ENCODE data around the gene PLEKHA7.
"Not testable (repeated sequence)": the region's sequence is repeated elsewhere in the genome, so short reads cannot be mapped to it uniquely, and the experiment has no call there.

Gene PLEKHA7

DNA sequence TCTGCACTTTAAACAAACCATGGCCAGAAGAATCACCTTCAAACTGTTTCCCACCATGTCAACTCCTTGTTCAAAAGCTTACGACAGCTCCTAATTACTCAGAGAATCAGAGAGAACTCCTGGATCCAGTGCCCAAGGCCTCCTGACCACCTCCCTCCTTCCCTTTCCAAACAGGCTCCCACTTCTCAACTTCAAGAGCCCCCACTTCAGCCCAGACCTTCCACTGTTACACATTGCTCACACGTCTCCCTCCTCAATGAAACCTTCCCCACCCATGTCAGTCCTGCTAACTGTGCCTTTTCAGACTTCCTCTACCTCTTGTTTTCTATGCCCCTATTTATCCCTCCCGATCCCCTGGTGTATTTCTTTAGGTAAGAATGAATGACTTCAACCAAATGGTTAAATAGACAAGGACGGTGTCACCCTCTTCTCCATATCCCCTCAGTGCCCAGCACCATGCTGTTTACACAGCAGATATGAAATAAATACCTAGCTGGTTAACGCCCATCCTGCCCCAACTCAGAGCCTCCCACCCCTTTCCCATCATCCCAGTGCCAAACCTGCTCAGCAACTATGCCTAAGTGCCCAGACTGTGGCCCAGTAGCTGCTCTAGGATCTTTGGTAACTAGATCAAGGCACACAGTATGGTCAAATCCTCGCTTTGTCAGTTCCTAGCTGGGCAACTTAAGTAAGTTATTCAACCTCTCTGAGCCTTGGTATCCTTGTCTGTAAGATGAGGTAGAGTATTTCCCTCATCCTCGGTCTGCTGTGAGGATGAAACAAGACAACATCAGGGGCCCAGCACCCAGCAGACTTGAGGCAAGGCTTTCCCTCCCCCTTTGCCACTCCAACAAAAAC is 36.8 kb downstream of the PLEKHA7 start:
- DNase-seq, result no peak

DNA sequence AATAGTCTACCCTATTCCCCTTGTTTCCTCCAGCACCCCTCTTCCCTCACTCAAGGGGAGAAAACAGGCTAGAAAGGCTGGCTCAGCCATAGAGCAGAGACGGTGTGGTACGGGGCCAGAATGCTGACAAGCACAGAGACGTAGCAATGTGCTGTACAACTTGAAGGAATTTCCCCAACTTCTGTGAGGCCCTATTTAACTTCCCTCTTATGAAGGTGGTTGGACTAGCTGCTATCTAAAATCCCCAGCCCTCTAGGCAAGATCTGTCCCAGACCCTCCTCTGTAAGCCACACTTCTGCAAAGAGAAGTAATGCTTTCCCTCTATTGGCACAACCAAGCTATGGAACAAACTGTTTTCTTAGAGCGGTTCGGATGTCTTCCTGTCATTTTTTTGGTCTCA is 37.8 kb downstream of the PLEKHA7 start:
- DNase-seq, result no peak

DNA sequence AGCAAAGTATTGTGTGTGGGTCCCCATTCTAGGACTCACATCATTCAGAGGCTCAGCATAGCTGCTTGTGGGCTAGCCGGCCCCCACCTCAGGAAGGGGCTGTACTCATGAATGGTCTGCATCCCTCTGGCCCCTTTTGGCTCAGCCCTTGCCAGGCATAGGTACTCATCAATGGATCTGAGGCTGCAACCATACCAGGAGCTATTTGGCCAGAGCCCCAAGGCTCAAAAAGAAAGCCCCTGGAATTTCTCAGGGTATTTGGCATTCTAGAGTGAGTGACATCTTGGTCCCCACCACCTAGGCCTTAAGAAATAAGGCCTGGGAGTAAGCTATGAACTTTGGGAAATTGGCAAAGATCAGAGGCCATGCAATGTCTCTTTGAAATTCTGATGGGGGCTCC is 38.3 kb downstream of the PLEKHA7 start:
- no peak for DNase-seq

DNA sequence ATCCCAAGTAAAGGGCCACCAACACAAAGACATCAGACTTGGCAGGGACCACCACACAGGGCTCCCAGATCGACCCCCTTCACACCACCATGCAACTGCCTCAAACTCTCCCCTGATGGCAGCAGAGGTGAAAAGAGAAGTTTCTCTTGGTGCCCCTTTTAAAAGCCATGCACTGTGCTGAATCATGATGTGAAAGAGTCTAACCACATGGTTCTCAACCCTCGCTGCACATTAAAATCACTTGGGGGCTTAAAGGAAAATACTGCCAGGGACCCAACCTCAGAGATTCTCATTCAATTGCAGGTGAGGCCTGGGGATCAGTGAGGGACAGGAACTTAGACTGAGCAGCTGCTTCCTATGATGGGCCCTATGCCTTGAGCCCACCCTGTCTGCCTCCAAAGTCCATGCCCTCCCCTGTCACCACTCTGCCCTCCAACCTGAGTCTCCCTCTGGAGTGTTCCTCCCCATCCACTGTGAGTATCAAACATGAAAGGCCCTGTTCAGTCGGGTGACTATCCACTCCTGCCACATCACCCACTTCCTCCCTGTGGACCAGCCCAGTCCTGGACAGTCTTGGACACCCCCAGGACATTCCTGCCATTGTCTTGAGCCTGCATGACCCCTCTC is 40.8 kb downstream of the PLEKHA7 start:
- no peak for DNase-seq

DNA sequence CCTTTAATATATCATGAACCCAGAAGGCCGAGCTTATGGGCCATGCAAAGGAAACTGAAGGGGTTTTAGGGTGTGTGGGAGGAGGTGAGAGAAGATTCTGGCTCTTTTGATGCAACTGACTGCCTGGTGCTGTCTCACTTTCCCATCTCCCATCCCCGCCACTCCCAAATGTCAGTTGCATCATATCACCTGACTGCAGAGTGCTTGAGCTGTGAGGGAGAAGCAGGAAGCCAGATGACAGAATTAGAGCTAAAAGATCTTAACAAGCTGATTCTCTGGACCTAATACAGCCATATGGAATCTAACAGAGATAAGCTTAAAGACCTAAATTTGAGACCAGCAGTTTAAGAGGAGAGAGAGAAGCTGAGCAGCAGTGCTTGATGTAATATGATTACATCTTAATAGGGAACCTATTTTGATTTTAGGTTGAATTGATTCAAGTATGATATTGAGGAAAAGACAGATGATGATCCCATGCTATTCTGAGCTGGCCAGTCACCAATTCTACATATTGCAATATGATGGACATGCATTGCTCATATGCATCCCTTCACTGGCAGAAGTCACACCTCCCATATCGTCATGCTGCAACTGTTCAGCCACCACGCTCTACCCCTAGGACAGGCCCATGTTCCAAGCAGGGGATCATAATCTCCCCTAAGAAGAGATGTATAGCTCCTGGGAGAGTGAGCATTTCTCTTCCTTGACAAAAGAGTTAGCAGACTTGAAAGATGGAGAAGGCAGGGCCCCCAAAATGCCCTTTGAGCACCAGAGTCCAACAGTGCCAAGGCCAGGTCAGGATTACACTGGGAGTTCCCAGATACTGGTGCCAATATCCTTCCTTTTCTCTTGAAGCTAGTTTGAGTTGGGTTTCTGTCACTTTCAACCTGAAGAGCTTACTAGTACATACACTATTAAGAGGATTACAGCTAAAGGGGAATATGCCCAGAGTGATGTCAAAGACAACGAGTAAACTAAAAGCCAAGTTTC is 44.9 kb downstream of the PLEKHA7 start:
- no peak for DNase-seq

DNA sequence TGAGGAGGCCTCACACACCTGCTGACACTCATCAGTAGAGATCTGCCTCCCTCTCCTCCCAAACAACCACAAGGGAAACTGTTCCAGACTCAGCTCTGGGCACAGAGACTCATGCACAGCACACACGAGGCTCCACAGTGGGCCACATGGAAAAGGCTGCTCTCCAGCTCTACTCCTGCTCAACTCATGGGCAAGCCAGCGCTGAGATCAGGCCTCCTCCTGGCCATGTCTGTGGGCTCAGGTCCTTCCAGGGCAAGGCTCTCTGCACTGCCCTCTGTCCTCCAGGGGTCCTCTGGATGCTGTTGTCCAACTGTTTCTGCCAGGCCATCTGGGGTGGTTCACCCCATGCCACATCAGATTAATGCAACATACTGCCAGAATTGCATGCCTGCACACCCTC is 46.0 kb downstream of the PLEKHA7 start:
- no peak for DNase-seq

DNA sequence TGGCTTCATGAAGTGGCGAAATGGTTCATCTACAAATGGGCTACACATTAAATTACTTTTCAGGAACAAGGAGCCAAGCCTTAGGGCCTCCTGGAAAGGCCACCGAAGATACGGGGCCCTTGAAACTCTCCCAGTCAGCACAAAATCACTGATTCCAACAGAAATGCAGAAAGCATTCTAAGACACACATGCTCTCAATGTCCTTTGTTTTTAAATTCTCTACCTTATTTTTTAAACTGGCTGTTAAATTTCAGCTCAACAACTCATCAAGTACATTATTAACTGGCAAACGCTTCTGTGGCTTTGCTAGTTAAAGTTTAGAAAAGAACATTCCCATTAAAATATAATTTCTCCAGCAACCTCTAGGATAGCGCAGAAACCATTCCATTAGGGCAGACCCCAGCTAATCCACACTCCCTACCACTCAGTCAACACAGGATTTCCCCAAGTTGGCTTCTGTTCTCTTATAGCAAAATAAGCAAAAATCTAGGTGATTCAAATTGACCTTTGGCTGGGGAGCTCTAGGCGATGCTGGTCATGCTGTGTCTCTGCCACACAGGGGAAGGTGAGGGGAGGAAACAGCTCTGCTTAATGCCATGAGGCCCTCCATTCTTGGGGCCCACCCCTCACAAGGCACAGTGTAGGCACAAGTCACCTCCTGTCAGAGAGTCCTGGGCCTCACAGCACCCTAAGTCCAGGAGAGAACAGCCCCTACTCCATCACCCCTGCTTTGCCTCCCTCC is 47.1 kb downstream of the PLEKHA7 start:
- DNase-seq, result no peak

DNA sequence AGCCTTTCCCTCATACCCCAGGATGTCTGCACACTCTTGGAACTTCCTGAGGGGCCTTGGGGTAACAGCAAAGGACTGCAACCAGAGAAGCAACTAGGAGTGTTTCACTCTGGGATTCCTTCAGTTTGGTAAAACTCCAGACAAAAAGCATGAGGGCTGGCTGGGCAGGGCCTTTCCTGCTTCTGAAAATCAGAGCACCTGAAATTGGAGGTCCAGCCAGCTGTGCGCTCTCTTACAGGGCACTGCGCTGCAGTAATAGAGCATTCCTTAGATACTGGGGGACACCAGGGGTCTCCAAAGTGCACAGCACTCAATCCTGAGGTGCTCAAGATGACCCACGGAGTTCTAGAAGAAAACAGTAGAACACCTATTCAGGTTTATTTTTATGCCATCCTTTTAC is 49.7 kb downstream of the PLEKHA7 start:
- DNase-seq, result no peak

DNA sequence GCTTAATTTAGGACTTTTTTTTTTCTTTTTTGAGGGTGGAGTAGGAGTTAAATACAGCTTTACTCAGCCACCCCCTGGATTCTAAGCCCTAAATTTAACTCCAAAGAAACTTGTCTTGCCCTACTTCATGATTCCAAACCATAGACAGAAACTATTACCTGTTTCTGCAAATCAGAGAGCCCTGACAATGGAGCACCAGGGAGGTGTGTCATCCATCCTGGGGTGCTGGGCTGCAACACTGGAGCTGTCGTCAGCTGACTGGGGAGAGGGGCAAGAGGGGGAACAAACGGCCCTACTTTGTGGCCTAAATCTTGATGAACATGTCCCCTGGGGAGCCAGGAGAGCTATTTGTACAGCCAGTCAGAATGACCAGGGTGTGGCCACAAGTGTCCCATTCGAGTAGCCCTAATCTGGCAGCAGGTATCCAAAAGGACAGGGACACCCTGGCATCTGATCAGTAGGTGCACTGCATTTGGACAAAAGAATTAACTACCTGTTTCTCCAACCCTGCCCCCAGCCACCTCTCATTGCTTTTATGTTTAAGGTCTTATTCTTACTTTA is 50.8 kb downstream of the PLEKHA7 start:
- no peak for DNase-seq

DNA sequence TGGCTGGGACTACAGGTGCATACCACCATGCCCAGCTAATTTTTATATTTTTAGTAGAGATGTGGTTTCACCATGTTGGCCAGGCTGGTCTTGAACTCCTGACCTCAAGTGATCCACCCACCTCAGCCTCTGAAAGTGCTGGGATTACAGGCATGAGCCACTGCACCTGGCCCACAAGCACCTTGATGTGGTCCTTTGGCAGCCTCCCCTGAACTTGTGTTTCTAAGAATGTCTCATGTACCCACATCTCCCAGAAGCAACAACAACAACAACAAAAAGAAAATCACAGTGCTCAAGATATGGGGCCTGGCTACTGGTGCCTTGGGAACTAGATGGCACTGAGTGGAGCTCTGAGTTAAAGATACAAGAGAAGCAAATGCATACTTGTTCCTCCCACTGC is 51.6 kb downstream of the PLEKHA7 start:
- not testable (repeated sequence) for DNase-seq

DNA sequence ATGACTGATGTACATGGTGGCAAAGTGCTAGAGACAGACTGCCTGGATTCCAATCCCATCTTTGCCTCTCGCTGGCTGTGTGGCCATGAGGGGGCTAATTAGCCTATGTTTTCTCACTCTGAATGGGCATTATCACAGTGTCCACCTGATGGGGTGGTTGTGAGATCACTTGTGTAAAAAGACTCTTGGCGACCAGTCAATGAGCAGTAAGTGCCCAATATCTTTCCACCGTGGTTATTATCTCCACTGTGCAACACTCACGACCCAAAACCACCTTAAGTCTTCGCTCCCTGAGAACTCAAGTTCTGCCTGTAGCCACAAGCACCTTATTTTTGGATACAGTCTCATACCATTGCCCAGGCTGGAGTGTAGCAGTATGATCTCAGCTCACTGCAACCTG is 52.1 kb downstream of the PLEKHA7 start:
- no peak for DNase-seq

DNA sequence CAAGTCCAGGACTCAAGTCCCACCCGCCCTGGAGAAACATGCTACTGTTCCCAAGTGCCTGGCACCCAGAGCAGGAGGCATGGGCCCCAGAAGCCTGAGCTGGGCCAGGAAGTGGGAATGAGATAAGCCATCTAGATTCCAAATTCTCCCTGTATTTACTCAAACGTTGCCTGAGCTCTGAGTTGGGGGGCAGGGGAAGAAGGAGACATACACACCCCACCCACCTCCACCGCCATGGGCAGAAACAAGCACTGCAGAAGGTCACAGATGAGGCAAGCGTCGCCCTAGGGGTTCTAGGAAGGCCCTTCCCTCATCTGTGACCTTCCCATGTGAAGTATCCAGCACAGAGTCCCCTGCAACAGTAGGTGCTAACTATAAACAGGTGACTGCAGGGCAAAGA is 54.0 kb downstream of the PLEKHA7 start:
- no peak for DNase-seq

DNA sequence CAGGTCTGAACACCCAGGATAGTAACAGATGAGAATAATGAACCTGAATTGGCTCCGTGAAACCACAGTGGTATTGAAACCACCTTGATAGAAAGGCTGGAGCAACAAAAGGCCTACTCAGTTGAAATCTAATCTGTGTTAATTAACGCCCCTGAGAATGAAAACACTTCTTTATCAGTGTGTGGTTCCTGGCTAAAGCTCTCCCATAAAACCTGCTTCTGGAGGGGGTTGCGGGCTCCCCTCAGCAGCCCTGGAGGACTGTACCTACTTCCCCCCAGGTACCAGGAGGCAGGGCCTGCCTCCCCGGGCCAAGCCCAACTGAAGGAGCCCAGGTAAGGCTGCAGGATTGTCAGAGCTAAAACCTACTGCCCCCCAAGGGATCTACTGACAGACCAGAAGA is 54.6 kb downstream of the PLEKHA7 start:
- no peak for DNase-seq

DNA sequence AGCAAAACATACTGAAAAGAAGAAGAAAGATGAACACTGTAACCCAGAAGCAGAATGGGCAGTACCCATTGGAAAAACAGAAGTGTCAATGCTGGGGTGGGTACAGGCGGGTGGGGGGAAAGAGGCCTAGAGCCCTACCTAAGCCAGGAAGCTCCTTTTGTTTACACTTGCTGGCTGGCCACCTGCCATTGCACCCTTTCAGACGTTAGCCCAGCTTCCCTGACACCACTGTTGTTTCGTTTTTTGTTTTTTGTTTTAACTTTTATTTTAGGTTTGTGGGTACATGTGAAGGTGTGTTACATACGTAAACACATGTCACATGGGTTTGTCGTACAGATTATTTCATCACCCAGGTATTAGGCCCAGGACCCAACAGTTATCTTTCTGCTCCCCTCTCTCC is 55.4 kb downstream of the PLEKHA7 start:
- no peak for DNase-seq

DNA sequence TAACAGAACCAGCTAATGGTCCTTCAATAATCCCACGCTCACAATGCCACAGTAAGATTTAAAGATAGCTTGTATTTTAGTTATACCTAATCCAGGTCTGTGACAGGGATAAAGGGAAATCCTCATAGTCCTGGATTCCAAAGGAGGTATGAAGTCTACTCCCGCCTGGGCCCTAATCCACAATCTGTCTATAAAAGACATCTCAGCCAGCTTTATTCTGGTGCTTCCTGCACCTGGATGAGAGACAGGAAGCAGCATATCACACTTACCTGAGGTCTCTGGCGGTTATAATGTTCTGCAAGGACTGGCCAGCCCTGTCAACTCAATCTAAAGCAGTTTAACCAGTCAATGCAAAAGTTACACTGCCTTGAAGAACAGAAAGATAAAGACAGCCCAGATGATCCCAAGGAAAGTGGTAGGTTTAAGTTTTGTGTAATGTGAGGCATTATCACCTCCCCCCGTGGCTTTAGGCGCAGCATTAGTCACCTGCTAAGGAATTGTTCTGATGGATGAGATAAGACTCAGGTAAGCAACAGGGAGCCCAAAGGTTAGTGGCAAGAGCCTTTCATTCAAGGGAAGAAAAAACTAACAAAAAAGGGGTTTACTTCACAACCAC is 57.6 kb downstream of the PLEKHA7 start:
- DNase-seq, result no peak

DNA sequence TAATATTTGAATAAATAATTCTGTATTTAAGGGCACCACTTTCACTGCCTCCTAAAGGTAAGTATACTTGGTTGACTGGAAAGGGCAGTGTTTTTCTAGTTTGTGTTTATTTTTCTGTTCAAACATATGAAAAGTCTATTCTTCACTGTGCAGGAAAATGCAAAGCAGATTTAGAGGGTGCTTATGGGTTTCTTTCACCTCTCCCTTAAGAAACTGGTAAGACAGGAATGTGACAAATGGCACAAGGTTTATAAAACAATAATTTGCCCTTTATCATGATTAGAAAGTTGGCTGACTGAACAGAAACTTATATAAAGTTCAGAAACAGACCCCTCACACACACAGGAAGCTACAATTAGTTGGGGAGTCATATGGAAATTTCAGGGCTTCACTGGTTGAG is 60.6 kb downstream of the PLEKHA7 start:
- no peak for DNase-seq

DNA sequence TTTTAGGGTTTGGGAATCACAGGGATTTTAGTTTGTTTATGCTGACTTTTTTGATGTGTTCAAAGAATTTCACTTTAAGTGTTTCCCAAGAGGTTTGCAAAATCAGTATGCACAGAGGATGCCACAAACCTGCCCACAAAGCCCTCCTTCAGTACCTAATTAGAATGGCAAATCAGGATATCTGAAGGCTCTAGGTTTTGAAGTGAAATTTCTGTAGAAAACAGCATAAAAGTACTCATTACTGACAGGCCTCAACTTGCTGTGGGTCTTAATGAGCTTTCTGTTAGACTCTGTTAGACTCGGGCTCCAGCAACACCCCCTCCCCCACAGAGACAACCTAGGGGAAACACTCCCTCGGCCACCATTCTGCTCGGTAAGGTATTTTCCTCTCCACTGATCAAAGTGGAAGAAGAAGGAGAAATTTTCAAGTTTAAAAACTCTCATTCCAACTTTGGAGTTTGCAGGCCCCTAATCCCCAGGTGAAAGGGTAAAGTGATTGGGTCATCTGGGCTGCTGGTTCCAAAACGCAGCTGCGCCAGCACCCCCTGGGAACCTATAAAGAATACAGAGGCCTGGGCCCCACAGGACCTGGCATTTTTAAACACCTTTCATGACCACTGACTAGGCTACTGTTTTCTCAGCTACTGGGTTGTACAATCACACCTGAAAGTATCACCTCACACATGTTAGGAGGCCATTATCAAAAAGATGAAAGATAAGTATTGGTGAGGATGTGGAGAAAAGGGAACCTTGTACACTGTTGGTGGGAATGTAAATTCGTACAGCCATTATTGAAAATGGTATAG is 67.5 kb downstream of the PLEKHA7 start:
- DNase-seq, result no peak

DNA sequence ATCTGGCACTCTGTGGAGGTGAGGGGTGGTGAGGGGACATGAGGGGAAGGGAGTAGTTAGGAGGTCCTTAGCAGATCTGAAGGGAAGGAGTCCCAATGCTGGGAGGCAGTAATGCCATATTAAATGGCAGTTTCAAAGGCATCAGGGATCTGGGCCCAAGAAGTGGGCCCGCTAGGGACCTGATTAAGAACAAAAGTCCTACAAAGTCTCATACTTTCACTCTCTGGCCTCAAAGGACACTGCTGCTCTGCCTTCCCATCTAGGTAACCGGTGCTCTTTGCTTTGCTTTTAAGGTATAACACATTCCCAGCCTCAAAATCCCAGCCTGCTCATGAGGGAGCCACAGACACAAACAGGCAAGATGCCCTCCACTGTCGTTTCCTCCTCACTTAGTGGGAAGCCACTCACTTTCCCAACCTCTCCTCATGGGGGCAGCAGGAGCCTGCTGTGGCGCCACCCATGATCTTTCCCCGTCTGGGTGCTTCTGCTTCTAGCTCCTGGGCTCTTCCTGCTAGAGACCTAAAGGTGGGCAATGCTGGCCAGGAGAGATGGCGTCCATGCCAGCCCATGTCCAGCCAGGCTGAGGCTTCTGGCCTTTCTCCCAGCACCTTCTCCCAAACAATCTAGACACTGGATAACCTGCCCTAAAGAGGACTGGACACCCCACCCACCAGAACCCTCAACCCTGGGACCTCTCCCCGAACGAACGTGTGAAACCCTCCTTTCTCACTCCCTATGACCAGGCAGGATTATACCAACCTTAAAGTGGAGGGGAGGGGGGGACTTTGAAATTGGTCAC is 68.3 kb downstream of the PLEKHA7 start:
- DNase-seq, result no peak

DNA sequence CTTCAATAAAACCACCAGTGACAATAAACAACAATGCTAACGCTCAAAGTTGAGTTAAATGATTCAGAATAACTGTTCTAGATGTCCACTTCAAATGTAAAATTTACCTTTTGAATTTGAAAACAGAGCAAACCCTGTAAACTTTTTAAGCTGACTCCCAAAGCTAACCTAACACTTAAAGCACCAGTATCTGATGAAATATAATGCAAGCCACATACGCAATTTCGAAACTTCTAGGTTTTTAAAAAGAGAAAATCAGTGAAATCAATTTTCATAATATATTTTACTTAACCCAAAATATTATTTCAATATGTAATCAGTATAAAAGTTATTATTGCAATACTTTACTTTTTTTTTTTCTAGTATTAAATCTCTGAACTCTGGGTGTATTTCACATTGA is 71.3 kb downstream of the PLEKHA7 start:
- no peak for DNase-seq

DNA sequence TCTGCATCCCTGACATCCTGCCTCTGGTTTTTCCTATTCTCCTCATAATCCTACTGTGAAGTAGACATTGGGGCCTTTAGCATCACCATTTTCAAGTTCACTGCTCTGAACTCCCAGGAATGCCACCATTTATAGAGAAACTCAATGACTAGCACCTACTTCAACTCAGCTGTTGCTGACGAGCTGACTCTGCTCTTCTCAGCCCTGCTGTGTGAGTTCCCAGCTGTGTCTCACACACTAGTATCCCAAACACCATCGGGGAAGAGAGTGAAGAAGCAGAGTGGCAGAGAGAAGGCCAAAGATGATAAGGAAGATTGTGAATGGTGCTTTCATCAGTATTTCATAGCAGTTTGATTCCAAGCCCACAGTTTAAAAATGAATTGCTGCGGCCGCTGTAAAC is 71.9 kb downstream of the PLEKHA7 start:
- no peak for DNase-seq

All from DMS79 (cell line).